Anterior cingulate cortex (tissue), 58 donors: ENCODE data around the gene SIAH3.

ENCODE experiments used
- DNase-seq, 58 donors: peaks; one replicate each; lab custom pipeline; 2025; lab: John Stamatoyannopoulos, UW

SIAH3 gene

GRCh38 chr13:45863709-45864590 lies 12.4 kb upstream of the SIAH3 start:
- peak in 39 of 58 donors; percentile 6 to 86 (median 38) for DNase-seq

DNA sequence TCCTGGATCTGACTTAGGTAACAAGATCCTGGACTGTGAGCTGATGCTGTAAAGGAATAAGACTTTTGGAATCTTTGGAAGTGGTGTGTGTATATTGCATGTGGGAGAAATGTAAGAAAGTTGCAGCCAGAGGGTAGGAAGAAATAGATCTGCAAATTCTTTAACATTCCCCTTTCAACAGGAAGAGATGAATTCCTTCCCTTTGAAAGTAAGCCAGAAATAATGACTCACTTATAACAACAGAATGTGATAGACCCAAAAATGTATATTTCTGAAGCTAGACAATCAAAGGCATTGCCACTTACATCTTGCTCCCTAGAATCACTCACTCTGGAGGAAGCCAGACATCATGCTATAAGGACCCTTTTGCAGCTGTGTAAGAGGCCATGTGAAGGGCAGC lies 9.8 kb upstream of the SIAH3 start:
- no peak for DNase-seq

DNA sequence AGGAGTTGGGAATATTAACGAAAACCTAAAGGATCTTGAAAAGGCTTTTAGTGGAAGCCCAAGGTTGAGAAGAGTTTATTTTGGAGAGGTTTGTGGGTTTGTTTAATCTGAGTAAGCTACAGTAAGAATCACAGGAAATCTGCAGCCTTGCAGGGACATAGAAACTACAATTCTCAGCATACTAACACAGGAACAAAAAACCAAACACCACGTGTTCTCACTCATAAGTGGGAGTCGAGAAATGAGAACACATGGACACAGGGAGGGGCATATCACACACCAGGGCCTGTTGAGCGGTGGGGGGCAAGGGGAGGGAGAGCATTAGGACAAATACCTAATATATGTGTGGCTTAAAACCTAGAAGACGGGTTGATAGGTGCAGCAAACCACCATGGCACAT lies 8.7 kb upstream of the SIAH3 start:
- no peak for DNase-seq

DNA sequence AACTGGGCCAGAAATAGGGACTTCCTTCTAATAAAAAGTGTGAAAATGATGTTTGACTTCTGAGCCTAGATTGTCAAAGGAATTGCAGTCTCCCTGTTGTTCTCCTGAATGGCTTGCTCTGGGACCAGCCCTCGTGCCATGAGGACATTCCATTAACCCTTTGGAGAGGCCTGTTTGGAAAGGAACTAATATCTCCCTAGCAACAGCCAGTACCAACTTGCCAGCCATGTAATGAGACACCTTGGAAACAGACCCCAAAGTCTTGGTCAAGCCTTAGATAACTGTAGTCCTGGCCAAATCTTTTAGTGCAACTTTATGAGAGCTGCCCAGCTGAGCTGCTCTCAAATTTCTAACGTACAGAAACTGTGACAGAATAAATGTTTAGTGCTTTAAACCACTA lies 8.2 kb upstream of the SIAH3 start:
- no peak for DNase-seq

DNA sequence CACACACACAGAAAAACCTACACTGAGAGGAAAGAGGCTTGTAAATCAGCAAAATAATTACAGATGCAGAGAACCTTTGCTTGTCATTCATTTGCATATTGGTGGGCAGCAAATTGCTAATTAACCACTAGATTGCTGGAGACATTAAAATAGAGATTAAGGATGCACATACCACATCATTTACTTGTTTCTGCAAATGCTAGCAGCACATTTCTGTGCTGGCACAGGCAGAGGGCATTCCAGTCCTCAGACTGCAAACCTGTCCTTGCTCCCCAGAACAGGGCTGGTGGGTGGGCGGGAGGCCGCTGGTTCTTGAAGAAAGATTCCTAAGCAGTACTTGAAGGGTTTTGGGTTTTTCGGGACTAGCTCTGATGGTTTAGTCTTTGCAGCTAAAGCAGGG lies 941 bp upstream of the SIAH3 start:
- no peak for DNase-seq

GRCh38 chr13:45851956-45852355 lies 403 bp upstream of the SIAH3 start:
- DNase-seq, result no peak

- DNase-seq, result peak in 1 of 58 donors; percentile 29
Measured at GRCh38 chr13:45850027-45850613, 1.4 kb downstream of the SIAH3 start.

DNA sequence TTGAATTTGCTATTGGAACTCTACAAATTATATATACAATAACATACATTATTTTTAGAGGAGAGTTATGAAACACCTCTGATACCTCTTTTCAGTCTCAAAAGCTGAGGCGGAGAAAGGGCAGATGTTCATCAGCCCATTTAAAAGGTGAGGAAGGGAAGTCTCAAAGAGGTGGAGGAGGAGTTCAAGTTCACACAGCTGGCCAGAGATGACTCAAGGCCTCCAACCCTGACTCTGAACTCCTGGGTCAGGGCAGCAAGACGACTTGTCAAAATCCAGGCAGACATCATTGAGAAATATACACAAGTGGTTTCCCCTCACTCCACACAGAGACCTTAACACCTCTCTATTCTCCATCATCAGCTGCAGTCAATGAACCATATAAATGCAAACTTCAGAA lies 2.1 kb downstream of the SIAH3 start:
- no peak for DNase-seq

DNA sequence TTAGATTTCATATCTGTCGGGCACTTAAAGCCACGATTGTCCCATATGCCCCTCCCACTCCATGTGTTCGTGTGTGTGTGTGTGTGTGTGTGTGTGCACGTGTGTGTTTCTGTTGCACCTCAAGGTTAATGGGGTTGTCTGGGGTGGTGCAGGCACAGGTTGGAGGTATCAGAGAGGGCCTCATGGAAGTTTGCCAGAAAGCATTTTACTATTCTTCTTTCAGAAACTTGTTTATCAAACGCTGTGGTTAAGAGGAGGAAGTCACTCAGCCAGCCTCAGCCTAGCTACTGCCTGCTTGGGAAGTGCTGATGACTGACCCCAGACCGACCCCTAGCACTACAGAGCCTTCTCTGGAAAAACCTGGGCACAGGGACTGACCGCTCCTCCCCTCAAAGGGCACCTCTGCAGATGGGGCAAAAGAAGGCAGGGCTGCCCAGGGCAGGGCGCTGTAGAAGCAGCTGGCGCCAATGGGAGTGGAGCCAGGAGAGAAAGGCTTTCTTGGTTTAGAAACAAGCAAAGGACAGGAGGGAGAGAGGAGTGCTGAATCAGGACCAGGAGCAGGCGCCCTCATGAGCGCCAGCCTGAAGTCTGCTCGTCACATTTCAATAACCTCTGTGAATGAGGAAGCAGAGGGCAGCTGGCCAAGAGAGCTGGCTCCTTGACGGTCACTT lies 3.9 kb downstream of the SIAH3 start:
- no peak for DNase-seq

DNA sequence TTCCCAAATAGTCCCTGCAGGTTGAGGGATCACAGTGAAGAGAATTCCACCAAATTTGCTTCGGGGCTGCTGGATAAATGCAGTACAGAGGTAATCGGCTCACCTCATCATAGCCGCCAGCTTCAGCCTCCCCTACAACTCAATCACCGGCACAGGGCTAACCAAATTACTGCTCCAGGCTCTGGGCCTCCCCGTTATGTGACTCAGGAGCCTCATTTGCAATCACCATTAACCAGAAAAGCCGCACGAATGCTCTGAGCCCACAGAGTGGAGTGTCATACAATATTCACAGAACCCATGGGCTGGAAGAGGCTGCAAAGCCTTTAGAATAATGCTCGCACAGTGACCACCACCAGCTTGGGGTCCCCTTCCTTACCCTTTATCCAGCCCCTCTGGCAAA lies 4.9 kb downstream of the SIAH3 start:
- DNase-seq, result no peak

GRCh38 chr13:45838171-45838745 lies 13.3 kb downstream of the SIAH3 start:
- peak in 11 of 58 donors; percentile 7 to 50 (median 26) for DNase-seq

DNA sequence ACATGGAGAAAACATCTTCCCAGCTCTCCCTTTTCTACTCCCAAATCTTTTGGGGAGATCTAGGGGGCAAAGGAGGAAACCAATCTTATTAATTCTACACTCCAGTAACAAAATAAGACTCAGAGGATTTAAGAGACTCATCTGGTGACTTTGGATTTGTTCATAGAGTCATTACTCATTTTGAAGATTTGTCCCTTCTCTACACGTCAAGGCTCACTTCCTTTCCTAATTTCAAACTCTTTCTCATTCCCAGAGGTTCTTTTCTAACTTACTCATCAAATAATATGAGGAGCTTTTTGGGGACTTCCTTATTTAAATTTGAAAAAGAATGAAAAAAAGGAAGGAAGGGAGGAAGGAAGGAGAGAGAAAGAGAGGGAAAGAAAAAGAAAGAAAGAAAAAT lies 14.4 kb downstream of the SIAH3 start:
- no peak for DNase-seq

- DNase-seq, result no peak
Measured at GRCh38 chr13:45834411-45834994, 17.1 kb downstream of the SIAH3 start.

- DNase-seq, result peak in 13 of 58 donors; percentile 5 to 75 (median 24)
Measured at GRCh38 chr13:45833663-45834375, 17.7 kb downstream of the SIAH3 start.

GRCh38 chr13:45833242-45833641 lies 18.3 kb downstream of the SIAH3 start:
- no peak for DNase-seq

DNA sequence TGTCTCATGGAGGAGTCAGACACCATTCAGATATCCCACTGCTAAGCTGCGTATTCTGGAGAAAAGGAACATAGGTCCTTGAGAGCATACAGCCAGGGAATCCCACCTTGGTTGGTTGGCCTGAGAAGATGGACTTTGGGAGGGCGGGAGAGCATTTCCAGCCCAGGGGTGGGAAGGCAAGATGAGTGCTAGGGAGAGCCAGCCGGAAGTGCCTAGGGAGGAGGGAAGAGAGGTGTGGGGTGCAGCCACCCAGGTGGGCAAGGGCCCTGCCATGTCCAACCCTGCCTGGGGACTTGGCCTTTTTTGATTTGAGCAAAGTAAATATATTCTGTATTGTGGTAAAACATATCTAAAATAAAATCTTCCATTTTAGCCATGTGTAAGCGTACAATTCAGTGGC lies 19.7 kb downstream of the SIAH3 start:
- DNase-seq, result no peak

GRCh38 chr13:45830121-45830520 lies 21.4 kb downstream of the SIAH3 start:
- no peak for DNase-seq

DNA sequence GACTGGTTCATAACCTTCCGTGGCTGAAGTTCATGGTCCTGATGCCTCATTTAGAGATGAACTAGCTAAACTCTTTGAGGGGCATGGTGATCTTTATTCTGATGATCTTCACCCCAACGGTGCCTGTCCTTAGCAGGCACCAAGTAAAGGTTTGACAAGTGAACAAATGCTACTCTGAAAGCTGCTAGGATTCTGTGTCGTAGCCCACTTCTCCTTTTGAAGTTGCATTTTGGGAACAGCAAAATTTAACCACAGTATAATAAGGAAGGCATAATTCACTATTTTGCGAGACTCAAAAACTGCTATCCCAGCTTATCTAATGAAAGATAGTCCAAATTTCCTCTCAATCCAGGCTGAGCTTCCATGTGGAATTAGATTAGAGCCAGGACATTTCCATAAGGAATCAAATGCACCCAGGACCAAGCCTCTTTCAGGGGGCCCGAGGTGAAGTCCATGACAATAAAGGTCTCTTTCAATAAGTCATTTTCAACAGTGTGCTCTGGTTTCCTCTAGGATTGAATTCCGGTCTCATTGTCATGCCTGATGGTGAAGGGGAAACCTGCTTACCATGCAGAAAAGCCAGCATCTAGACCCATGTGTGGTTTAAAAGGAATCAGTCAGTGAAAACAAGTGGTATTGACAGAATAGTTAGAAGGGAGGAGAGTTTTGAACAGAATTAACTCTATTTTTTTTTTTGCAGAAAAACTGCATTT lies 23.1 kb downstream of the SIAH3 start:
- no peak for DNase-seq

- no peak for DNase-seq
Measured at GRCh38 chr13:45827318-45827717, 24.2 kb downstream of the SIAH3 start.
